K562 (cell line): Measurements from ENCODE around the gene PDE8A. TPM values are rescaled to one million over a fixed set of nuclear protein-coding genes. Genes with fewer than 3 reads are reported as not detected.

Experiments used
- ATAC-seq: fragments of 200-7000 bp; cut with Tn5 transposase; 3 replicates; pipeline ENCODE4 v1.9.1; 2020; ENCODE audit warnings: moderate library complexity
- BruUV-seq: library from RNA; stranded (reverse); fragments of 400-500 nt; replicated peaks from 2 replicates; lab custom pipeline; 2021; lab: Mats Ljungman, UMichigan
- CTCF ChIA-PET: fragments of 300-600 bp; formaldehyde crosslinking; extraction: SDS; loops from one replicate; lab custom pipeline; 2021; ENCODE audit warnings: low intra/inter-chr PET ratio; lab: Yijun Ruan, JAX
- POLR2A ChIA-PET: fragments of 300-600, 350-650 bp; sonication (Branson Sonifier 250); formaldehyde crosslinking; extraction: SDS; loops from one replicate; lab custom pipeline; 2021; ENCODE audit warnings: antibody characterized with exemption, inconsistent platforms; lab: Yijun Ruan, JAX
- DNase-seq, 4 experiments: peaks; one replicate each; pipeline versions ENCODE4 v3.0.0 to v3.0.0-alpha.2; 2011 to 2018; ENCODE audit warnings: low spot score in 3 of 4, mixed read lengths in 3 of 4; ENCODE audit errors: extremely low read depth in 1 of 4
- FAIRE-seq: peaks from 2 replicates; lab custom pipeline; 2011; peaks lifted over from hg19 to GRCh38; lab: Jason Lieb, UNC
- H2AFZ ChIP-seq: 2 replicates; pipeline ENCODE4 v1.6.0; 2011; ENCODE audit warnings: low read depth, low read length, control low read depth, inconsistent platforms
- H3K27ac ChIP-seq: fragments of 200-600 bp; 3 replicates; pipeline ENCODE4 v1.8.0; 2011; ENCODE audit warnings: low read depth, mild to moderate bottlenecking, control low read depth, inconsistent platforms, low read length, moderate library complexity, mixed read lengths; ENCODE audit errors: extremely low read depth
- H3K27me3 ChIP-seq, 2 experiments: fragments of 300-600 bp in 1 of 2; 2 replicates in 1 of 2; 3 replicates in 1 of 2; pipeline versions ENCODE4 v1.6.0 to v1.8.0; 2011; ENCODE audit warnings: inconsistent platforms in 2 of 2, low read length in 2 of 2, mild to moderate bottlenecking in 1 of 2, mixed read lengths in 1 of 2, moderate library complexity in 1 of 2; ENCODE audit not compliant: control insufficient read depth in 2 of 2, insufficient read depth in 2 of 2
- H3K36me3 ChIP-seq: fragments of 300-600 bp; 3 replicates; pipeline ENCODE4 v1.8.0; 2011; ENCODE audit warnings: mild to moderate bottlenecking, low read length, inconsistent platforms; ENCODE audit not compliant: control insufficient read depth, insufficient read depth
- H3K4me1 ChIP-seq, 2 experiments: fragments of 200-600 bp in 1 of 2; replicated peaks in 1 of 2; 2 replicates in 1 of 2; 3 replicates in 1 of 2; pipeline versions ENCODE4 v1.5.1 to v1.8.0; 2011; ENCODE audit warnings: inconsistent platforms in 2 of 2, low read length in 2 of 2, mild to moderate bottlenecking in 1 of 2, mixed read lengths in 1 of 2, moderate library complexity in 1 of 2; ENCODE audit not compliant: control insufficient read depth in 2 of 2, insufficient read depth in 2 of 2
- H3K4me2 ChIP-seq: 2 replicates; pipeline ENCODE4 v1.6.1; 2011; ENCODE audit warnings: low read length, control low read depth, inconsistent platforms, mixed read lengths; ENCODE audit not compliant: insufficient read depth
- H3K4me3 ChIP-seq: fragments of 200-600 bp; sonication (generic), shearing (Covaris generic); 2 replicates; pipeline ENCODE4 v1.5.1; 2016; ENCODE audit warnings: control low read depth, inconsistent platforms
- H3K79me2 ChIP-seq: fragments of 200-600 bp; 3 replicates; pipeline ENCODE4 v1.8.0; 2011; ENCODE audit warnings: low read length, inconsistent platforms; ENCODE audit not compliant: control insufficient read depth, insufficient read depth
- H3K9ac ChIP-seq, 2 experiments: 2 replicates each; pipeline versions ENCODE4 v1.6.0 to v1.6.1; 2011; ENCODE audit warnings: low read depth in 2 of 2, low read length in 2 of 2, control low read depth in 1 of 2, inconsistent platforms in 1 of 2, mild to moderate bottlenecking in 1 of 2, mixed read lengths in 1 of 2; ENCODE audit not compliant: insufficient read depth in 1 of 2
- H3K9me1 ChIP-seq: one replicate; pipeline ENCODE4 v1.6.0; 2011; ENCODE audit warnings: inconsistent platforms, mild to moderate bottlenecking, low read length, moderate library complexity; ENCODE audit not compliant: control insufficient read depth, insufficient read depth
- H3K9me3 ChIP-seq: replicated peaks from 2 replicates; pipeline ENCODE4 v1.5.1; 2011; ENCODE audit warnings: low read depth, low read length, inconsistent platforms; ENCODE audit not compliant: control insufficient read depth, insufficient read depth
- H4K20me1 ChIP-seq: replicated peaks from 2 replicates; pipeline ENCODE4 v1.6.1; 2011; ENCODE audit warnings: low read length, inconsistent platforms, mixed read lengths; ENCODE audit not compliant: control insufficient read depth, insufficient read depth
- CCNT2 ChIP-seq: IDR thresholded peaks from 2 replicates; pipeline ENCODE4 v1.6.1; 2011; ENCODE audit warnings: borderline replicate concordance, low read depth, mild to moderate bottlenecking, moderate library complexity, mixed read lengths, low read length; ENCODE audit not compliant: insufficient read length; ENCODE audit errors: extremely low read depth
- CHD1 ChIP-seq: fragments of 200-600 bp; sonication (generic); IDR thresholded peaks from one replicate; pipeline ENCODE4 v1.6.1; 2012; ENCODE audit warnings: mild to moderate bottlenecking, moderate library complexity, low read length, inconsistent platforms
- DLX4 ChIP-seq: fragments of 250-450 bp; sonication (Bioruptor Pico); IDR thresholded peaks from 2 replicates; pipeline ENCODE4 v1.6.1; 2021; ENCODE audit warnings: mild to moderate bottlenecking
- HDAC6 ChIP-seq: IDR thresholded peaks from 2 replicates; pipeline ENCODE4 v1.6.1; 2012; ENCODE audit warnings: low read depth, mild to moderate bottlenecking, control low read depth, inconsistent platforms, low read length, moderate library complexity
- MEIS2 ChIP-seq: fragments of 450-650 bp; IDR thresholded peaks from 2 replicates; pipeline ENCODE4 v1.6.1; 2014; ENCODE audit warnings: mild to moderate bottlenecking; ENCODE audit not compliant: partially characterized antibody
- OTX1 ChIP-seq: fragments of 450-650 bp; formaldehyde crosslinking; IDR thresholded peaks from 2 replicates; pipeline ENCODE4 v1.4.0; 2022; ENCODE audit warnings: mild to moderate bottlenecking
- POLR2A ChIP-seq: fragments of 450-650 bp; conservative IDR thresholded peaks from 2 replicates; pipeline ENCODE4 v1.6.1; 2016
- SMARCE1 ChIP-seq: fragments of 450-650 bp; IDR thresholded peaks from 2 replicates; pipeline ENCODE4 v1.7.1; 2016; ENCODE audit warnings: mild to moderate bottlenecking
- WGBS: fragments of 100-300 bp; shearing (Covaris generic); methylation state at CpG from one replicate; pipeline ENCODE4 v1.1.6; 2016; ENCODE audit warnings: low coverage, mixed read lengths; ENCODE audit not compliant: insufficient coverage; ENCODE audit errors: missing lambda C conversion rate; 5-methylcytosine and 5-hydroxymethylcytosine counted together
- in situ Hi-C: fragments of 300-500 bp; cut with MboI; formaldehyde crosslinking; loops from 4 replicates; pipeline ENCODE4 v1.15.0; 2018; ENCODE audit warnings: inconsistent platforms, mixed read lengths
- intact Hi-C: fragments of 100-400 bp; cut with micrococcal nuclease; formaldehyde crosslinking; loops from 2 replicates; pipeline ENCODE4 v1.14.2; 2022
- polyA plus RNA-seq, 8 experiments: library from polyadenylated mRNA; depleted of rRNA in 4 of 8; stranded (reverse) in 5 of 8; unstranded in 3 of 8; fragments of >200 nt; fragmentation: Nextera tagmentation in 2 of 8; fragmentation: Illumina TruSeq in 1 of 8; extraction: Ambion mirVana in 2 of 8; extraction: Trizol in 1 of 8; gene quantifications; 2 replicates each; pipeline versions ENCODE4 v1.2.1 to v1.2.3, GENCODE V29; 2011 to 2014; ENCODE audit warnings: inconsistent platforms in 1 of 8, missing spikeins in 1 of 8
- total RNA-seq, 7 experiments: library from RNA; depleted of rRNA in 6 of 7; stranded (reverse); fragments of >200 nt in 6 of 7; fragmentation: Illumina TruSeq in 2 of 7; extraction: Trizol in 2 of 7; gene quantifications; 2 replicates each; pipeline versions ENCODE4 v1.2.1 to v1.2.3, GENCODE V29; 2011 to 2021; ENCODE audit warnings: low replicate concordance in 1 of 7
- TF ChIP-seq, protein P1 (sequence below), 2 experiments: IDR thresholded peaks in 1 of 2; conservative IDR thresholded peaks in 1 of 2; 2 replicates each; pipeline ENCODE4 v1.6.1; 2016; ENCODE audit warnings: low read depth in 2 of 2, mild to moderate bottlenecking in 1 of 2, missing compliant biosample characterization in 1 of 2, missing genetic modification characterization in 1 of 2, moderate library complexity in 1 of 2
- TF ChIP-seq, protein P2 (sequence below): fragments of 450-650 bp; IDR thresholded peaks from 2 replicates; pipeline ENCODE4 v1.6.1; 2014; ENCODE audit warnings: low read depth, mild to moderate bottlenecking, moderate library complexity, borderline replicate concordance
- TF ChIP-seq, protein P3 (sequence below): IDR thresholded peaks from 3 replicates; pipeline ENCODE4 v1.6.1; 2011; ENCODE audit warnings: borderline replicate concordance, mild to moderate bottlenecking, moderate library complexity; ENCODE audit not compliant: insufficient read length; ENCODE audit errors: extremely low read depth

The PDE8A gene
- total and polyA plus RNA-seq, 9 of the 15 experiments (the other 6 are each of a cell fraction or from before 2014, with no cell fraction given) = 5.9 to 40.3 (median 19.8) TPM

DNA sequence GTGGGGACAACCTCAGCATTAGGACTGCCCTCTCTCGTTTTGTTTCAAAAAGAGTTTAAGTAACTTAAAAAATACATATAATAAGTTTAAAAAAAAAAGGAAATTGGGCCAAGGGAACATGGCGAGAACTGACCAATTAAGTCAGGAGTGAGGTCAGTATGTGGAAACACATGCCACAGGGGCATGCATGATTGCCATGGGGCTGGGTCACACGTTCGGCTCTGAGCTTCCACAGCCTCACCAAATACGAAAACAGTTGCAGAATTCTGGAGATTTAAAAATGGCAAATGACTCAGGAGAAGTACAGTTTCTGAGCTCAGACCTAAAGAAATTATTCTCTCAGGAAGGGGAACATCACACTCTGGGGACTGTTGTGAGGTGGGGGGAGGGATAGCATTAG, 24.1 kb downstream of the PDE8A start:
- POLR2A ChIA-PET = interaction anchor here (1.1 to 1.9 kb wide), 4 partner anchors 17 to 48 kb away, joined by 3 to 10 read pairs (median 4); no protein-coding TSS in a partner anchor
- Histone ChIP-seq H3K79me2 (peaks cover 93% of the 10 kb centered on the region), H4K20me1 (peaks cover 5% of the 10 kb centered on the region; the same call in 1 of the 2 replicates), H3K9me1 (peaks cover 3% of the 10 kb centered on the region), H3K4me3 (no peak overlapping the region), H3K9me3 (no peaks in the 10 kb centered on the region), H3K4me2 (no peak overlapping the region), H3K27me3 (no peaks in the 10 kb centered on the region), H3K9ac (no peak overlapping the region), H3K27ac (no peak overlapping the region), H3K4me1 (peaks cover 11 to 44% of the 10 kb centered on the region in 2 experiments; a peak in 4 of 5 replicates), H3K36me3 (peaks cover 3% of the 10 kb centered on the region; the same call in 1 of the 3 replicates), H2AFZ (no peak overlapping the region)
- DNase-seq (no peak), FAIRE-seq (no peak), ATAC-seq (no peak)
- WGBS = 76% methylated on average over 5 of the region's 5 CpGs
- in situ Hi-C loops = no loop called here
- CTCF ChIA-PET = no interaction called here
- intact Hi-C loops = loop anchor here (1.0 to 2.0 kb wide), 2 partner anchors 23 to 50 kb away; no protein-coding TSS in a partner anchor
- no TSS peak for BruUV-seq
- no peak for TF ChIP-seq CHD1
- no peak for TF ChIP-seq SMARCE1
- TF ChIP-seq, protein P1, sequence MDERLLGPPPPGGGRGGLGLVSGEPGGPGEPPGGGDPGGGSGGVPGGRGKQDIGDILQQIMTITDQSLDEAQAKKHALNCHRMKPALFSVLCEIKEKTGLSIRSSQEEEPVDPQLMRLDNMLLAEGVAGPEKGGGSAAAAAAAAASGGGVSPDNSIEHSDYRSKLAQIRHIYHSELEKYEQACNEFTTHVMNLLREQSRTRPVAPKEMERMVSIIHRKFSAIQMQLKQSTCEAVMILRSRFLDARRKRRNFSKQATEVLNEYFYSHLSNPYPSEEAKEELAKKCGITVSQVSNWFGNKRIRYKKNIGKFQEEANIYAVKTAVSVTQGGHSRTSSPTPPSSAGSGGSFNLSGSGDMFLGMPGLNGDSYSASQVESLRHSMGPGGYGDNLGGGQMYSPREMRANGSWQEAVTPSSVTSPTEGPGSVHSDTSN (CRISPR knock-in tag; IDR thresholded peaks at IDR 0.05; ENCODE audit: low read depth) = no peak
- TF ChIP-seq, protein P1 (tag; conservative IDR thresholded peaks at IDR 0.05; ENCODE audit: low read depth) = no peak
- no peak for TF ChIP-seq DLX4
- TF ChIP-seq, protein P2, sequence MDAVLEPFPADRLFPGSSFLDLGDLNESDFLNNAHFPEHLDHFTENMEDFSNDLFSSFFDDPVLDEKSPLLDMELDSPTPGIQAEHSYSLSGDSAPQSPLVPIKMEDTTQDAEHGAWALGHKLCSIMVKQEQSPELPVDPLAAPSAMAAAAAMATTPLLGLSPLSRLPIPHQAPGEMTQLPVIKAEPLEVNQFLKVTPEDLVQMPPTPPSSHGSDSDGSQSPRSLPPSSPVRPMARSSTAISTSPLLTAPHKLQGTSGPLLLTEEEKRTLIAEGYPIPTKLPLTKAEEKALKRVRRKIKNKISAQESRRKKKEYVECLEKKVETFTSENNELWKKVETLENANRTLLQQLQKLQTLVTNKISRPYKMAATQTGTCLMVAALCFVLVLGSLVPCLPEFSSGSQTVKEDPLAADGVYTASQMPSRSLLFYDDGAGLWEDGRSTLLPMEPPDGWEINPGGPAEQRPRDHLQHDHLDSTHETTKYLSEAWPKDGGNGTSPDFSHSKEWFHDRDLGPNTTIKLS = no peak
- TF ChIP-seq HDAC6 = no peak
- no peak for TF ChIP-seq OTX1
- no peak for TF ChIP-seq MEIS2
- no peak for TF ChIP-seq POLR2A
- no peak for TF ChIP-seq CCNT2
- TF ChIP-seq, protein P3, sequence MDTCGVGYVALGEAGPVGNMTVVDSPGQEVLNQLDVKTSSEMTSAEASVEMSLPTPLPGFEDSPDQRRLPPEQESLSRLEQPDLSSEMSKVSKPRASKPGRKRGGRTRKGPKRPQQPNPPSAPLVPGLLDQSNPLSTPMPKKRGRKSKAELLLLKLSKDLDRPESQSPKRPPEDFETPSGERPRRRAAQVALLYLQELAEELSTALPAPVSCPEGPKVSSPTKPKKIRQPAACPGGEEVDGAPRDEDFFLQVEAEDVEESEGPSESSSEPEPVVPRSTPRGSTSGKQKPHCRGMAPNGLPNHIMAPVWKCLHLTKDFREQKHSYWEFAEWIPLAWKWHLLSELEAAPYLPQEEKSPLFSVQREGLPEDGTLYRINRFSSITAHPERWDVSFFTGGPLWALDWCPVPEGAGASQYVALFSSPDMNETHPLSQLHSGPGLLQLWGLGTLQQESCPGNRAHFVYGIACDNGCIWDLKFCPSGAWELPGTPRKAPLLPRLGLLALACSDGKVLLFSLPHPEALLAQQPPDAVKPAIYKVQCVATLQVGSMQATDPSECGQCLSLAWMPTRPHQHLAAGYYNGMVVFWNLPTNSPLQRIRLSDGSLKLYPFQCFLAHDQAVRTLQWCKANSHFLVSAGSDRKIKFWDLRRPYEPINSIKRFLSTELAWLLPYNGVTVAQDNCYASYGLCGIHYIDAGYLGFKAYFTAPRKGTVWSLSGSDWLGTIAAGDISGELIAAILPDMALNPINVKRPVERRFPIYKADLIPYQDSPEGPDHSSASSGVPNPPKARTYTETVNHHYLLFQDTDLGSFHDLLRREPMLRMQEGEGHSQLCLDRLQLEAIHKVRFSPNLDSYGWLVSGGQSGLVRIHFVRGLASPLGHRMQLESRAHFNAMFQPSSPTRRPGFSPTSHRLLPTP = no peak
